ENCODE measurements around the gene TBC1D1.

DNA sequence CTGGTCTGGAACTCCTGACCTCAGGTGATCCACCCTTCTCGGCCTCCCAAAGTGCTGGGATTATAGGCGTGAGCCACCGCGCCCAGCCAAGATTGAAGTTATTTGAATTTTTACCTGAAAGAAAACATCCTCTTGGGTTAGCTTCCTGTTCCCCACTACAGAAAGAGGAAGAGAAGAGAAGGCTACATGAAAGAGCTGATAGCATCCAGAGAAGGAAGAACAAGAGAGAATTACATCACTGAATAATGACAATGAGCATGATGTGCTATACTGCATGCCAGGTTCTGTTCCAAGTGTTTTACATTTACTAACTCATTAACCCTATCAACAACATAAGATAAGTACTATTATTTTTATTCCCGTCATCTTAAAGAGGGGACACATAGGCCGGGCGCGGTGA lies 11.5 kb upstream of the TBC1D1 start:
- no peak for TF ChIP-seq EZH2 (IDR thresholded peaks at IDR 0.05; ENCODE audit: borderline replicate concordance, low read length)
- TF ChIP-seq, protein P1, sequence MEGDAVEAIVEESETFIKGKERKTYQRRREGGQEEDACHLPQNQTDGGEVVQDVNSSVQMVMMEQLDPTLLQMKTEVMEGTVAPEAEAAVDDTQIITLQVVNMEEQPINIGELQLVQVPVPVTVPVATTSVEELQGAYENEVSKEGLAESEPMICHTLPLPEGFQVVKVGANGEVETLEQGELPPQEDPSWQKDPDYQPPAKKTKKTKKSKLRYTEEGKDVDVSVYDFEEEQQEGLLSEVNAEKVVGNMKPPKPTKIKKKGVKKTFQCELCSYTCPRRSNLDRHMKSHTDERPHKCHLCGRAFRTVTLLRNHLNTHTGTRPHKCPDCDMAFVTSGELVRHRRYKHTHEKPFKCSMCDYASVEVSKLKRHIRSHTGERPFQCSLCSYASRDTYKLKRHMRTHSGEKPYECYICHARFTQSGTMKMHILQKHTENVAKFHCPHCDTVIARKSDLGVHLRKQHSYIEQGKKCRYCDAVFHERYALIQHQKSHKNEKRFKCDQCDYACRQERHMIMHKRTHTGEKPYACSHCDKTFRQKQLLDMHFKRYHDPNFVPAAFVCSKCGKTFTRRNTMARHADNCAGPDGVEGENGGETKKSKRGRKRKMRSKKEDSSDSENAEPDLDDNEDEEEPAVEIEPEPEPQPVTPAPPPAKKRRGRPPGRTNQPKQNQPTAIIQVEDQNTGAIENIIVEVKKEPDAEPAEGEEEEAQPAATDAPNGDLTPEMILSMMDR (IDR thresholded peaks at IDR 0.05; ENCODE audit: low read length): no peak
